Stomach smooth muscle (tissue), 2 donors: ENCODE results near the gene DHRS7C.

Source experiments
- H3K27ac ChIP-seq: one replicate; pipeline ENCODE4 v1.7.0; 2013; ENCODE audit warnings: mild to moderate bottlenecking, low read length, inconsistent platforms
- H3K27me3 ChIP-seq, 2 donors: one replicate each; pipeline ENCODE4 v1.7.0; 2013; ENCODE audit warnings: low read length in 2 of 2; ENCODE audit not compliant: insufficient read depth in 2 of 2, control insufficient read depth in 1 of 2
- H3K36me3 ChIP-seq, 2 donors: one replicate each; pipeline ENCODE4 v1.7.0; 2013; ENCODE audit warnings: low read length in 2 of 2; ENCODE audit not compliant: control insufficient read depth in 2 of 2, insufficient read depth in 2 of 2
- H3K4me1 ChIP-seq: one replicate; pipeline ENCODE4 v1.7.0; 2013; ENCODE audit warnings: low read length; ENCODE audit not compliant: control insufficient read depth, insufficient read depth
- H3K4me3 ChIP-seq, 2 donors: one replicate each; pipeline ENCODE4 v1.7.0; 2013; ENCODE audit warnings: low read length in 2 of 2
- H3K9ac ChIP-seq, 2 donors: one replicate each; pipeline ENCODE4 v1.7.0; 2013; ENCODE audit warnings: low read length in 2 of 2, mild to moderate bottlenecking in 1 of 2
- H3K9me3 ChIP-seq, 2 donors: one replicate each; pipeline ENCODE4 v1.7.0; 2013; ENCODE audit warnings: low read length in 2 of 2; ENCODE audit not compliant: control insufficient read depth in 2 of 2
- donor health status: healthy.
- donor health status: Pancreatic carcinoma.

Gene DHRS7C

DNA sequence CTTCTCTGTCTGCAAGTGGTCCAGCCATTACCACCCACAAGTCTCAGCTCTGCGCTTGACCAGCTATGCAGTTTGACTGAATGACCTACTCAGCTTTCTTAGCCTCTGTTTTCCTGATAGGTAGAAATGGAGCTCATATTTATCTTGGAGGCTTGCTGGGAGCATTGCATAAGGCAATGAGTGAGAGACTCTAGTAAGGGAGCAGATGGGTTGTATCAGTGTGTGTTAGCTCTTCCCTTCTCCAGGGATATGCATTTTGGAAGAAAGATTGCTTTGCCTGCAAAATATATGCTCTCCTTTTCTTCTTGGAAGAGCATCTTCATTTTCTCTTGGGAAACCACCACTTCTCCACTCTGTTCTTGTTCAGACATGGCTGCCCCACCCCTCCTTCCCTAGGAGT, 26.1 kb downstream of the DHRS7C start:
- Histone ChIP-seq H3K4me3 (no peak overlapping the region), H3K9me3 (no peaks in the 10 kb centered on the region), H3K9ac (no peak overlapping the region), H3K4me1 (peaks cover 3% of the 10 kb centered on the region), H3K27me3 (peaks cover 0 to 4% of the 10 kb centered on the region in 2 donors), H3K36me3 (no peaks in the 10 kb centered on the region), H3K27ac (no peak overlapping the region)

- H3K4me1 ChIP-seq: peaks cover 3% of the 10 kb centered on the region
- no peak overlapping the region for H3K4me3 ChIP-seq
- no peak overlapping the region for H3K27ac ChIP-seq
- H3K9ac ChIP-seq: no peak overlapping the region
- no peaks in the 10 kb centered on the region for H3K36me3 ChIP-seq
- peaks cover 0 to 2% of the 10 kb centered on the region in 2 donors for H3K27me3 ChIP-seq
- no peaks in the 10 kb centered on the region for H3K9me3 ChIP-seq
These were observed 27.7 kb downstream of the DHRS7C start for GRCh38 chr17:9763643-9764042.

DNA sequence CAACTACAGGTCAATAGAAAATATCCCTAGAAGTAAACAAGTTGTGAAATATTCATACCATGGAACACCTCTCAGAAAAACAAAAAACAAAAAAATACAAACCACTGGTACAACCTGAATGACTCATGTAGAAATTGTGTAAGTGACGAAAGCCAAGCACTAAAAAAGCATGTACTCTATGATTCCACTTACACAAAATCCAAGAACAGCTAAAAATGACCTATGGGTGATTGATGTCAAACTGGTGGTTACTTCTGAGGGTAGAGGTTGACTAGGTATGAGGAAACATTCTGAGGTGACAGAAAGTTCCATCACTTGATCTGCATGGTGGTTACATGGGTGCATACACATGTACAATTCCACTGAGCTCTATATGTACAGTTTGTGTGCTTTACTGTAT, 31.1 kb downstream of the DHRS7C start:
- no peaks in the 10 kb centered on the region for H3K27me3 ChIP-seq
- no peak overlapping the region for H3K4me3 ChIP-seq
- H3K36me3 ChIP-seq: no peaks in the 10 kb centered on the region
- no peaks in the 10 kb centered on the region for H3K4me1 ChIP-seq
- no peak overlapping the region for H3K27ac ChIP-seq
- H3K9me3 ChIP-seq: no peaks in the 10 kb centered on the region
- no peak overlapping the region for H3K9ac ChIP-seq

- Histone ChIP-seq H3K27me3 (peaks cover 0 to 2% of the 10 kb centered on the region in 2 donors), H3K36me3 (no peaks in the 10 kb centered on the region), H3K27ac (no peak overlapping the region), H3K4me3 (no peak overlapping the region), H3K4me1 (no peaks in the 10 kb centered on the region), H3K9ac (no peak overlapping the region), H3K9me3 (peaks cover 0 to 3% of the 10 kb centered on the region in 2 donors)
These were observed 36.3 kb downstream of the DHRS7C start for GRCh38 chr17:9755083-9755482.

GRCh38 chr17:9750524-9750923, 40.9 kb downstream of the DHRS7C start:
- Histone ChIP-seq H3K4me1 (no peaks in the 10 kb centered on the region), H3K9ac (no peak overlapping the region), H3K9me3 (peaks cover 0 to 3% of the 10 kb centered on the region in 2 donors), H3K27me3 (peaks cover 0 to 2% of the 10 kb centered on the region in 2 donors), H3K27ac (no peak overlapping the region), H3K36me3 (no peaks in the 10 kb centered on the region), H3K4me3 (no peak overlapping the region)

DNA sequence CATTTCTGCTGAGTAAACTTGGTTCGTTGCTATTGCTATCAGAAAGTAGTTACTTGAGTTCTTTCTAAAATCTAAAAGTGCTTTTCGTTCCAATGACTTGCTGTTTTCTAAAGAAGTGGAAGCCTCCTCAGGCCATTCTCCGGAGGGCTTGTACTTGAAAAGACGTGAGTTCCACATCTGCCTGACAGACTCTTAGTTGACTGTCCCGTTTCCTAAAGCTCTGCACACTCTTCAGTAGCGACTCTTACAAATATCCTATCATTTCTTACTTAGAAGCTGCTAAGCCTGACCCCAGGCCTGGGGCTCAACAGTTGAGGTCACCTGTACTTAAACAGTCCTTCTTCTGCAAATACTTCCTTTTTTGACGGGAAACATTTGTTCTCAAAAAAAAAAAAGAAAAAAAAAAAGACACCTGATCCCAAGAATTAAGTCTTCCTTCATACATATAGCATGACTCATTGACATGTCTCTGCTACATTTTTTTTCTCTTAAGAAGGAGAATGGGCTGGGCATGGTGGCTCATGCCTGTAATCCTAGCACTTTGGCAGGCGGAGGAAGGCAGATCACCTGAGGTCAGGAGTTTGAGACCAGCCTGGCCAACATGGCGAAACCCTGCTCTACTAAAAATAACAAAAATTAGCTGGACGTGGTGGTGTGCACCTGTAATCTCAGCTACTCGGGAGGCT, 61.5 kb downstream of the DHRS7C start:
- Histone ChIP-seq H3K27ac (no peak overlapping the region), H3K27me3 (peaks cover 0 to 4% of the 10 kb centered on the region in 2 donors), H3K4me1 (no peaks in the 10 kb centered on the region), H3K9ac (no peak overlapping the region), H3K9me3 (no peaks in the 10 kb centered on the region), H3K4me3 (no peak overlapping the region), H3K36me3 (no peaks in the 10 kb centered on the region)

- no peak overlapping the region for H3K27ac ChIP-seq
- no peaks in the 10 kb centered on the region for H3K36me3 ChIP-seq
- H3K4me3 ChIP-seq: no peak overlapping the region
These were observed 62.2 kb downstream of the DHRS7C start for GRCh38 chr17:9729034-9729650.

GRCh38 chr17:9728564-9728963, 62.8 kb downstream of the DHRS7C start:
- H3K4me3 ChIP-seq: no peak overlapping the region
- H3K4me1 ChIP-seq: no peaks in the 10 kb centered on the region
- no peak overlapping the region for H3K27ac ChIP-seq
- H3K9ac ChIP-seq: no peak overlapping the region
- H3K27me3 ChIP-seq: peaks cover 0 to 4% of the 10 kb centered on the region in 2 donors
- H3K9me3 ChIP-seq: no peaks in the 10 kb centered on the region
- no peaks in the 10 kb centered on the region for H3K36me3 ChIP-seq

More at GRCh38 chr17:9729034-9729650, 62.2 kb downstream of the DHRS7C start:
- Histone ChIP-seq H3K9ac (no peak overlapping the region), H3K27me3 (peaks cover 0 to 4% of the 10 kb centered on the region in 2 donors), H3K9me3 (no peaks in the 10 kb centered on the region), H3K4me1 (no peaks in the 10 kb centered on the region)

DNA sequence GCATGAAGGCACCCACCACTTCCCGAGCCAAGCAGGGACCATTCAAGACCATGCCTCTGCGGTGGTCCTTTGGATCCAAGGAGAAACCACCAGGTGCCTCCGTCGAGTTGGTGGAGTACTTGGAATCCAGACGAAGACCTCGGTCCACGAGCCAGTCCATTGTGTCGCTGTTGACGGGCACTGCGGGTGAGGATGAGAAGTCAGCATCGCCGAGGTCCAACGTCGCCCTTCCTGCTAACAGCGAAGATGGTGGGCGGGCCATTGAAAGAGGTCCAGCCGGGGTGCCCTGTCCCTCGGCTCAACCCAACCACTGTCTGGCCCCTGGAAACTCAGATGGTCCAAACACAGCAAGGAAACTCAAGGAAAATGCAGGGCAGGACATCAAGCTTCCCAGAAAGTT, 63.4 kb downstream of the DHRS7C start:
- no peak overlapping the region for H3K27ac ChIP-seq
- no peak overlapping the region for H3K9ac ChIP-seq
- H3K4me1 ChIP-seq: no peaks in the 10 kb centered on the region
- H3K36me3 ChIP-seq: no peaks in the 10 kb centered on the region
- no peak overlapping the region for H3K4me3 ChIP-seq
- H3K27me3 ChIP-seq: peaks cover 0 to 4% of the 10 kb centered on the region in 2 donors
- no peaks in the 10 kb centered on the region for H3K9me3 ChIP-seq

GRCh38 chr17:9726291-9726690, 65.1 kb downstream of the DHRS7C start:
- H3K36me3 ChIP-seq: no peaks in the 10 kb centered on the region
- H3K9ac ChIP-seq: no peak overlapping the region
- peaks cover 0 to 4% of the 10 kb centered on the region in 2 donors for H3K27me3 ChIP-seq
- no peak overlapping the region for H3K4me3 ChIP-seq
- H3K27ac ChIP-seq: no peak overlapping the region
- no peaks in the 10 kb centered on the region for H3K4me1 ChIP-seq
- H3K9me3 ChIP-seq: no peaks in the 10 kb centered on the region

DNA sequence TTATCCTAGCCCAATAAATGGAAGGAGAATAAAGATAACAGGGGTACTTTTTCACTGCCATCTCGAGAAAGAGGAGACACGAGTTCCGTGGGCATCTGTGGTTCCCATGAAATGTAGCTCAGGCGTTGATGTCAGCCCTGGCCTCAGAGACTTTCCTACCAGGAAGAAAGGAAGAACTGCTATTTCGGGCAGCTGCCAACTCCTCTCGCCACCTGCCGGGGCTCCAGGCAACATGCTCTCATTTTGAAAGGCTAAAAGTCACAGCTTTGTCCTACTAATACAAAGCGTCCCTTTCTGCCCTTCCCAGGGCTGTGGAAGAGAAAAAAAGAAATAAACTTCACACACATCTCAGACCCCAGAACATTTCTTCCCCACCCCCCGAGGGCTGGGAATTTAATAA, 65.8 kb downstream of the DHRS7C start:
- Histone ChIP-seq H3K9ac (no peak overlapping the region), H3K36me3 (no peaks in the 10 kb centered on the region), H3K9me3 (no peaks in the 10 kb centered on the region), H3K27ac (no peak overlapping the region), H3K4me1 (no peaks in the 10 kb centered on the region), H3K27me3 (peaks cover 0 to 4% of the 10 kb centered on the region in 2 donors), H3K4me3 (no peak overlapping the region)
